ENCODE data around the gene CCDC180.
"Not testable (repeated sequence)": the region's sequence is repeated elsewhere in the genome, so short reads cannot be mapped to it uniquely, and the experiment has no call there.

The CCDC180 gene

GRCh38 chr9:97311798-97312500 is 4.5 kb downstream of the CCDC180 start:
- no peak for DNase-seq

DNA sequence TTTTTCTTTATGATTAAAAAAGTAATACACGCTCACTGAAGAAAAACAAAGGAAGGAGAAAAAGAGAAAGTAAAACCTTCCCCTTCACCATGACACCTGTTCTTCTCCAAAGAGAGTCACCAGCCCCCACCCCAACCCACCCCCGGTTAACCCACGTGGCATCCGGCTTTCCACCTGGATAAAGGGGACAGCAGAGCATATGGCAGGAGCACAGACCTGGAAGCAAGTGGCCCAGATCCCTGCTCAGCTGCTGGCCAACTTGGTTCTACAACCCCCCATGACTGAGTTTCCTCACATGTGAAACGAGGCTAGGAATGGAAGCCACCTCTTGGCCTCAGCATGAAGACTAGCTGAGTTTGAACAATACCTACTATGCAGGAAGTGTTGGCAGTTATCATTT is 5.1 kb downstream of the CCDC180 start:
- no peak for DNase-seq

GRCh38 chr9:97313243-97313642 is 5.8 kb downstream of the CCDC180 start:
- no peak for DNase-seq

GRCh38 chr9:97313746-97314145 is 6.3 kb downstream of the CCDC180 start:
- no peak for DNase-seq

- DNase-seq = no peak
Measured at GRCh38 chr9:97314503-97314902, 7.0 kb downstream of the CCDC180 start.

GRCh38 chr9:97315550-97315949 is 8.1 kb downstream of the CCDC180 start:
- DNase-seq = no peak

GRCh38 chr9:97316904-97317303 is 9.4 kb downstream of the CCDC180 start:
- DNase-seq = no peak

DNA sequence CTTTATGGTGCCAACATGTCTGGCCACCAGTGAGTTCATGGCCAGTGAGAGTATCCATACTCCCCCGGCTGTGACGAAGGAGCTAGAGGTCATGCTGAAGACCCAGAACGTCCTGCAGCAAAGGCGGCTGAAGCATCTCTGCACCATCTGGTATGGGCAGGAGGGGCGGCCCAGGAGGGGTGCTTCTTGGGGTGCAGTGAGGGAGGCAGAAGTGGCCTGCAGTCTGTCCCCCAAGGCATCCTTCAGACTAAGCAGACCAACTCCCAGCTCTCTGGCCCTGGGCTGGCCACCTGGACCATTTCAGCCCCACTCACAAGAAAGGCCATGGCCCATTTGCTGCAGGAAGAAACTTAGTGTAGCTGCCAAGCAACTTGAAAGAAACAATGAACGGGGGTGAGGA is 11.0 kb downstream of the CCDC180 start:
- DNase-seq = no peak

- no peak for DNase-seq
Measured at GRCh38 chr9:97319395-97319794, 11.9 kb downstream of the CCDC180 start.

GRCh38 chr9:97320080-97320642 is 12.7 kb downstream of the CCDC180 start:
- DNase-seq = no peak

GRCh38 chr9:97321251-97321650 is 13.8 kb downstream of the CCDC180 start:
- DNase-seq = no peak

DNA sequence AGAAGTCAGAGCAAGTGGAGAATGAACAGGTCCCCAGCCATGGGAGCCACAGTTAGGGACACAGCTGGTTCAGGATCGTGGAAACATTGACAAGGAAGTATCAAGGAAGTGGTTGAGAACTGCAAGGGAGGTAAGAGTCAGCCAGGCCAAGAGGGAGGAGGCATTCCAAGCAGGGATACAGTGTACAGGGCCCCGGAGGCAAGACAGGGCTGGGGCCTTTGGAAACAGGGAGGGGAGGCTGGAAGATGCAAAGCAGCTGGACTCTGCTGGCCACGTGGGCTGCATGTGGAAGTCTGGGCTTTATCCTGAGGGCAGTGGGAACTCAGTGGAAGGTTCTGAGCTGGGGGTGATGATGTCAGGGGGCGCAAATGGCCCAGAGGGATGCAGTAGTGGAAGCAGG is 14.2 kb downstream of the CCDC180 start:
- DNase-seq = no peak

DNA sequence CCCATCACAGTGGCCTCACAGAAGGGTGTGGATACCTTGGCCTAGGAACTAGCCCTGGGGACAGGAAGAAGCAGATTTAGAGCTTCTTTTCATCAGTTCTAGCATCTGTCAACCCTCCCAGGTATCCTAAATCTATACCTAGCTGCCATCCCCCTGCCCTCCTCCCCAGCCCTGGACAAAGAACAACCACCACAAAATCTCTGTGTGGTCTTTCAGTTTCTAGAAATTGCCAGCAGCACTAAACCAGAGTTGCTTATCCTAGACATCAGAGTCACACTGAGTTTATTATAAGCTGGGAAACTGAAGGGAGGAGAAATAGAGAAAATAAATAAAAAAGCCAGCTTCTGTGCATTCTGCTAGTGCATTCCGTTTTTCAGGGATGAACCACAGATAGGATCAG is 14.6 kb downstream of the CCDC180 start:
- DNase-seq = no peak

DNA sequence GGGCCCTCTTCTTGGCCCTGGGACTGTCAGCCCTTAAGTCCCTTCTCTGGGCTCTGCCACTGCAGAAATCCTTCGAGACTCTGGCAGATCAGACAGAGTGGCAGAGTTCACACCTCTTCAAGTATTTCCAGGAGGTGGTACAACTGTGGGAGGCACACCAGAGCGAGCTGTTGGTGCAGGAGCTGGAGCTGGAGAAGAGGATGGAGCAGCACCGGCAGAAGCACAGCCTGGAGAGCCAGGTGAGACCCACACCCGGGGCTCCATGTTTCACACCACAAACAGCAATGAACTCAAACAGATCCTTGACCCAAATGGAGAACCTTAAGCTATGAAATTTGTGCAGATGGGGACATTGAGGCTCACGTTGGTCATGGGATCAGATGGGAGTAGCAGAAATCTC is 17.5 kb downstream of the CCDC180 start:
- DNase-seq = no peak

DNA sequence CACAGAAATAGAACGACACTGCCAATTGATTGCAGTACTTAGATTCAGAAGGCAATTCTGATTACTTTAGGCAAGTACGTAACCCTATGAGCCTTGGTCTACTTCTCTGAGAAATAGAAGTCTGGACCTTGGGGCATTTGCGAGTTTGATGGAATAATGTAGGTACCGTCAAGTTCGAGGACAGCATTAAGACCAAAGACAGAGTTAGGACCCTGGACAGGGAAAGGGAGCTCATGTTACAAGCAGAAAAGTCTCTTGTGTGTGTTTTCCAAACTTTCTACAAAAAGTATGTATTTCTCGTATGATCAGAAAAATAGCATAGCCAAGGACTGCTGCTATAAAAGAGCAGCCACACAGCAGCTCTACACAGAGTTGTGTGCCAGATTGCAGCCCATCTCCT is 20.1 kb downstream of the CCDC180 start:
- DNase-seq = no peak

GRCh38 chr9:97332993-97333392 is 25.5 kb downstream of the CCDC180 start:
- DNase-seq = no peak

GRCh38 chr9:97335622-97336021 is 28.2 kb downstream of the CCDC180 start:
- not testable (repeated sequence) for DNase-seq

DNA sequence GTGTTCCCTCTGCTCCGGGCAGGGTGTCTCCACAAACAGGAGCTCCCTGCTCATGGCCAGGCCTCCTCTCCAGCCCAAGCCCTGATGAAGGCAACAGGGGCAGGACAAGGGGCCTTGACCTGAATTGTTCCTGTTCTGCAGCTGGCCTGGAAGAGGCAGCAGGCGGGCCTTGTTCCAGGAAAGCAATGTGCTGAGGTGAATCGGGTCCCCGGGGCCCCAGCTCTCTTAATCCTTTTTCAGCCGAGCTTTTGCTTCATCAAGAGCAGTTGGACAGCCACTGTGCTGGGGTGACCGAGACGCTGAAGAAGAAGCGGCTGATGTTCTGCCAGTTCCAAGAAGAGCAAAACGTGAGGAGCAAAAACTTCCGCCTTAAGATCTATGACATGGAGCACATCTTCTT is 41.4 kb downstream of the CCDC180 start:
- DNase-seq = no peak

- no peak for DNase-seq
Measured at GRCh38 chr9:97349400-97349799, 41.9 kb downstream of the CCDC180 start.

DNA sequence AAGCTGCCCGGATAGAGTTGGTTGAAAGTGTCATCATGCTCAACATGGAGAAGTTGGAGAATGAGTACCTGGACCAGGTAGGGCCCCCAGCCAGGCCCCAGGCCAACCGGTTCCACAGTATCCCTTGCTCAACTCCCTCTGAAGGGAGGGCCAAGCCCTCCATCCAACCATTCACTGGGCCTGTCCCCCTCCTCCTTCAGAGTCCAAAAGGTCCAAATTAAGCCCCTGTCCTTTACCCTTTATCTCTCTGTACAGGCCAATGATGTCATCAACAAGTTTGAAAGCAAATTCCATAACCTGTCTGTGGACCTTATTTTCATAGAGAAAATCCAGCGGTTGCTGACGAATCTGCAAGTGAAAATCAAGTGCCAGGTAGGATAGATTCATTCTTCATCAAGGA is 47.2 kb downstream of the CCDC180 start:
- no peak for DNase-seq

DNA sequence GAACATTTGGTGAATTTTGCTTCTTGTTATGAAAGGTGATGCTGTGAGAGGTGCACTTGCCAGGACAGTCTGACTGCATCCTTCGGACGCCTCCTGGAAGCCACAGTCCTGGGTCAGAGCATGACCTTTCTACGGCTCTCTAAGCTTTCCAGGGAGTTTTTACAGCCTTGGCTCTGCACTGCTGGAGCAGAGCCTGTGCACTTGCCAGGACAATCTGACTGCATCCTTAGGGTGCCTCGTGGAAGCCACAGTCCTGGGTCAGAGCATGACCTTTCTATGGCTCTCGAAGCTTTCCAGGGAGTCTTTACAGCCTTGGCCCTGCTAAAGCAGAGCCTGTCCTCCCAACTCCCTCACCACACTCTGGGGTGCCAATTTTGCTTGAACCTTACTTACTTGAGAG is 49.6 kb downstream of the CCDC180 start:
- no peak for DNase-seq
